Measurements from ENCODE around the gene IL23A.
A peak's percentile ranks its signal among the peaks of the same experiment; 100 is the strongest.
"Not testable (repeated sequence)": the region's sequence is repeated elsewhere in the genome, so short reads cannot be mapped to it uniquely, and the experiment has no call there.

The IL23A gene

GRCh38 chr12:56338308-56339157 lies at the start of gene IL23A:
TSS of gene IL23A (plus strand) at chr12:56338884. CDS start at chr12:56339045, 161 bp downstream.
- DNase-seq = peak; percentile 79

GRCh38 chr12:56293795-56294194 lies 44.9 kb upstream of the IL23A start:
- no peak for DNase-seq

GRCh38 chr12:56296295-56296694 lies 42.4 kb upstream of the IL23A start:
- DNase-seq = no peak

GRCh38 chr12:56297400-56297799 lies 41.3 kb upstream of the IL23A start:
- no peak for DNase-seq

- no peak for DNase-seq
These were observed 39.9 kb upstream of the IL23A start for GRCh38 chr12:56298828-56299227.

- no peak for DNase-seq
These were observed 39.3 kb upstream of the IL23A start for GRCh38 chr12:56299308-56299852.

- DNase-seq = peak; percentile 99
These were observed 38.6 kb upstream of the IL23A start, which contains the start of gene CS for GRCh38 chr12:56299853-56300643. TSS of gene CS (minus strand) at chr12:56300330. CDS start at chr12:56300201, 129 bp downstream.

- no peak for DNase-seq
These were observed 37.8 kb upstream of the IL23A start for GRCh38 chr12:56300644-56301464.

- no peak for DNase-seq
These were observed 34.4 kb upstream of the IL23A start for GRCh38 chr12:56304276-56304675.

- no peak for DNase-seq
These were observed 33.7 kb upstream of the IL23A start for GRCh38 chr12:56304872-56305590.

GRCh38 chr12:56307221-56307965 lies 31.3 kb upstream of the IL23A start:
- DNase-seq = no peak

- DNase-seq = no peak
These were observed 30.0 kb upstream of the IL23A start for GRCh38 chr12:56308714-56309113.

- DNase-seq = no peak
These were observed 27.7 kb upstream of the IL23A start for GRCh38 chr12:56311003-56311402.

GRCh38 chr12:56315249-56315621 lies 23.4 kb upstream of the IL23A start:
- no peak for DNase-seq

- peak; percentile 94 for DNase-seq
These were observed 22.8 kb upstream of the IL23A start, which contains the start of gene CNPY2 for GRCh38 chr12:56315622-56316473. TSS of gene CNPY2 (minus strand) at chr12:56315988. CDS start at chr12:56315217, 771 bp downstream.

GRCh38 chr12:56317675-56318074 lies 21.0 kb upstream of the IL23A start:
- DNase-seq = no peak

- DNase-seq = no peak
These were observed 17.7 kb upstream of the IL23A start for GRCh38 chr12:56321027-56321426.

- DNase-seq = not testable (repeated sequence)
These were observed 17.1 kb upstream of the IL23A start for GRCh38 chr12:56321610-56322009.

- DNase-seq = no peak
These were observed 14.5 kb upstream of the IL23A start for GRCh38 chr12:56324206-56324605.

- DNase-seq = no peak
These were observed 12.6 kb upstream of the IL23A start for GRCh38 chr12:56326126-56326525.
